Neutrophil (primary cell): ENCODE measurements around the gene KCNG4.

Experiments used
- H3K27ac ChIP-seq: fragments of 200-600 bp; sonication (generic); 2 replicates; pipeline ENCODE4 v1.5.1; 2016; ENCODE audit warnings: mild to moderate bottlenecking, moderate library complexity
- H3K27me3 ChIP-seq: fragments of 200-600 bp; sonication (generic); 2 replicates; pipeline ENCODE4 v1.6.0; 2016; ENCODE audit warnings: mild to moderate bottlenecking
- H3K36me3 ChIP-seq: fragments of 200-600 bp; sonication (generic); 2 replicates; pipeline ENCODE4 v1.5.1; 2017
- H3K4me1 ChIP-seq, 2 experiments: fragments of 200-600 bp in 1 of 2; sonication (generic) in 1 of 2; 1 replicate in 1 of 2; 2 replicates in 1 of 2; pipeline versions ENCODE4 v1.5.1 to v1.6.1; 2013 to 2016; ENCODE audit warnings: low read depth in 1 of 2, low read length in 1 of 2, mild to moderate bottlenecking in 1 of 2, moderate library complexity in 1 of 2; ENCODE audit not compliant: control insufficient read depth in 1 of 2, insufficient read depth in 1 of 2
- H3K4me3 ChIP-seq, 2 experiments: fragments of 200-600 bp in 1 of 2; sonication (generic) in 1 of 2; 1 replicate in 1 of 2; 2 replicates in 1 of 2; pipeline ENCODE4 v1.5.1; 2013 to 2016; ENCODE audit warnings: low read depth in 1 of 2, low read length in 1 of 2, mild to moderate bottlenecking in 1 of 2, moderate library complexity in 1 of 2
- H3K9me3 ChIP-seq: fragments of 200-600 bp; sonication (generic); 2 replicates; pipeline ENCODE4 v1.5.1; 2016
- TF ChIP-seq, protein P1 (sequence below): fragments of 200-600 bp; sonication (generic); IDR thresholded peaks from 2 replicates; pipeline ENCODE4 v1.5.1; 2016; ENCODE audit warnings: antibody characterized with exemption

The KCNG4 gene

DNA sequence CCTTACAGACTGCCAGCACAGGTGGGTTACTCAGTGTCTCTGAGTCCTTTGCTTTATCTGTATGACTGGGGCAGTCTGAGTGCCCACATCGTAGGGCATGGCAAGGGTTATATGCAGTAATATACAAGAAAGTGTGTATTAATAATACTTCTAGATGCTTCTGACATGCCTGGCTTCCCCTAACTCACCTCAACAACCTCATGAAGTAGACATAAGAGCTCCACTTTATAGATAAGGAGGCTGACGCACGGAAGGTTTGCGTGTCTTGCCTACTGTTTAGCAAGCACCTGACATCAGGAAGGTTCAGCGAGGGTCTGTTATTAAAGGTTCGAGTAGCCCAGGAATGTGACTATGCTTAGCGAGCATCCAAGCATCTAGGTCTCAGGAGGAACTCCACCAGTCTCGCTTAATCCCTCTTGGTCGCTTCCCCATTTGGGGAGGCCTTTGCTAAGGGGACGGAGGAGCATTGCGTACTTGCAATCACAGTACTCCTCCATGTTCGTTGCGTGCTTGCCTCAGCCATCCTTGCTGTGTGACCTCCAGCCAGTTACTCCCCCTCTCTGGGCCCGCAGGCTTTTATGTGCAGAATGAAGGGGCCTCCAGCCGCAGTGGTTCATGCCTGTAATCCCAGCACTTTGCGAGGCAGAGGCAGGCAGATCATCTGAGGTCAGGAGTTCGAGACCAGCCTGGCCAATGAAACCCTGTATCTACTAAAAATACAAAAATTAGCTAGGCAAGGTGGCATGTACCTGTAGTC lies 1.6 kb downstream of the KCNG4 start:
- H3K4me1 ChIP-seq, result peaks cover 0 to 5% of the 10 kb centered on the region in 2 experiments
- no peak overlapping the region for H3K27ac ChIP-seq
- H3K36me3 ChIP-seq, result no peaks in the 10 kb centered on the region
- TF ChIP-seq, protein P1, sequence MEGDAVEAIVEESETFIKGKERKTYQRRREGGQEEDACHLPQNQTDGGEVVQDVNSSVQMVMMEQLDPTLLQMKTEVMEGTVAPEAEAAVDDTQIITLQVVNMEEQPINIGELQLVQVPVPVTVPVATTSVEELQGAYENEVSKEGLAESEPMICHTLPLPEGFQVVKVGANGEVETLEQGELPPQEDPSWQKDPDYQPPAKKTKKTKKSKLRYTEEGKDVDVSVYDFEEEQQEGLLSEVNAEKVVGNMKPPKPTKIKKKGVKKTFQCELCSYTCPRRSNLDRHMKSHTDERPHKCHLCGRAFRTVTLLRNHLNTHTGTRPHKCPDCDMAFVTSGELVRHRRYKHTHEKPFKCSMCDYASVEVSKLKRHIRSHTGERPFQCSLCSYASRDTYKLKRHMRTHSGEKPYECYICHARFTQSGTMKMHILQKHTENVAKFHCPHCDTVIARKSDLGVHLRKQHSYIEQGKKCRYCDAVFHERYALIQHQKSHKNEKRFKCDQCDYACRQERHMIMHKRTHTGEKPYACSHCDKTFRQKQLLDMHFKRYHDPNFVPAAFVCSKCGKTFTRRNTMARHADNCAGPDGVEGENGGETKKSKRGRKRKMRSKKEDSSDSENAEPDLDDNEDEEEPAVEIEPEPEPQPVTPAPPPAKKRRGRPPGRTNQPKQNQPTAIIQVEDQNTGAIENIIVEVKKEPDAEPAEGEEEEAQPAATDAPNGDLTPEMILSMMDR, result no peak
- peaks cover 30% of the 10 kb centered on the region for H3K27me3 ChIP-seq
- H3K4me3 ChIP-seq, result no peak overlapping the region
- H3K9me3 ChIP-seq, result no peaks in the 10 kb centered on the region

DNA sequence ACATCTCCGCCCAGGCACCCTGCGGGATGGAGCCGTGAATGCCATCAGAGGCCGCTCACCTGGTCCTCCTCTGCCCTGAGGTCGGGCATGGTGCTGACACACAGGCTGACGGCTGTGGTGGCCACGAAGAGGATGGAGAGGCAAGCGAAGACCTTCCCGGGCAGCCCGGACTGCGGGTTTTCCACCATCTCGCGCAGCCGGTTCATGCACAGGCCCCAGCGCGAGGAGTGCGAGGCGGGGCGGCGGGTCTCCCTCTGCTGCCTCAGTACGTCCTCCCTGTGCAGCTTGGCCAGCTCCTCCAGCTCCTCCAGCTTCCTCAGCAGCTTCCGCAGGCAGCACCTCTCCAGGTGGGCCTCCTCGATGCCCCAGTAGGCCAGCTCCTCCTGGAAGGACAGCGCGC lies 3.1 kb downstream of the KCNG4 start:
- Histone ChIP-seq H3K36me3 (no peaks in the 10 kb centered on the region), H3K4me3 (no peak overlapping the region), H3K27ac (no peak overlapping the region), H3K4me1 (peaks cover 0 to 5% of the 10 kb centered on the region in 2 experiments), H3K9me3 (no peaks in the 10 kb centered on the region), H3K27me3 (peaks cover 37% of the 10 kb centered on the region)
- TF ChIP-seq, protein P1, result no peak

DNA sequence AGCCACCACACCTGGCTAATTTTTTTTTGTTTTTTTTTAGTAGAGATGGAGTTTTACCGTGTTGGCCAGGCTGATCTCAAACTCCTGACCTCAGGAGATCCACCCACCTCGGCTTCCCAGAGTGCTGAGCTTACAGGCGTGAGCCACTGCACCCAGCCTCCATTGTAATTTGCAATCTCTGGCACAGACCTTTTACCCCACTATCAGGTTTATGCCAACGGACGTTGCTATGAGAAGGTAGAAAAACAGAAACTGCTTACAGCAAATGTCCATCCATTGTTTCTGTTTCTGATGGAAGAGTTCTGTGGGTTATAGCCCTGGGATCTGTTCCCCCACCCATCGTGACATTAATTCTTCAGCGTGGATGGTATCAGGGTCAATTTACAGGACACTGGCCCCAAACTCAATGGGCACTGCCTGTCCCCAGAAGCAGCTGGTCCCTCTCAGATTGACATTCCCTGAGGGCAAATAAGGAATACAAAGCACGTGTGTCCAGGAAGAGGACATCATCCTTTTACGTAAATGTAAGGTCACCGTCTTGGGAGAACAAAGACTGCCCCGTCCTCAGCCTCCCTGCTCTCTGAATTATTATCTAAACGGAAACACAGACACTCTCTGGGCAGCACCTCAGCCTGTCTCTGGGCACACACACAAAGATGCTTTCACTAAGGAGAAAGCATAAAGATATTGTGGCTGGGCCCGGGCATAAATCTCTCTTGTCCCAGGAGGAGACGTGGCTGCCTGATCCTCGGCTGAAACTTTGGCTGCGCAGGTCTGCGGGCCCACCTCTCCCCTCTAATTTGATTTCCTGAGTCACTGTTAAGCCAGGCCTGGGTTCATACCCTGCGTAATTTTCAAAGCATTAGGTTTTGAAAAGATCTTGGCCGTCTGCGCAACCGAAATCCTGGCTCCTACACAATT lies 5.2 kb downstream of the KCNG4 start:
- H3K4me1 ChIP-seq, result peaks cover 0 to 5% of the 10 kb centered on the region in 2 experiments
- TF ChIP-seq, protein P1, result no peak
- no peak overlapping the region for H3K27ac ChIP-seq
- no peaks in the 10 kb centered on the region for H3K36me3 ChIP-seq
- no peaks in the 10 kb centered on the region for H3K9me3 ChIP-seq
- peaks cover 31% of the 10 kb centered on the region for H3K27me3 ChIP-seq
- no peak overlapping the region for H3K4me3 ChIP-seq

DNA sequence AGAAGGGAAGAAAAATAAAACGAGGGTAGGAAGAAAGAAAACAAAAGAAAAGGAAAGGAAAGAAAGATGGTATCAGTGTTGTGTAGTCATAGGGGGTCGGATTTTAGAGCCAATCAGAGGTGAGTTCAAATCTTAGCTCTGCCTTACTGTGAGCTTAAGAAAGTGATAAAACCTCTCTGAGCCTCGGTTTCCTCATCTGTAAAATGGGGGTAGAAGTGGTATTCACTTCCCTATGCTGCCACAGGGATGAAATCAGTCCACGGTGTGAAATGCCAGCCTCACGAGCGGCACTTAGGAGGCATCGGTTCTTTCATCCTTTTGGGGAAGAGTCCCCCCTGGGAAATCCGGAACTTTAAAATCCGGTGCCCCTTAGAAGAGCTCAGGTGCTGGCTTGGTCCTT lies 6.1 kb downstream of the KCNG4 start:
- Histone ChIP-seq H3K4me1 (no peaks in the 10 kb centered on the region), H3K4me3 (no peak overlapping the region), H3K27ac (no peak overlapping the region), H3K9me3 (no peaks in the 10 kb centered on the region), H3K27me3 (peaks cover 31% of the 10 kb centered on the region), H3K36me3 (no peaks in the 10 kb centered on the region)
- TF ChIP-seq, protein P1, result no peak

DNA sequence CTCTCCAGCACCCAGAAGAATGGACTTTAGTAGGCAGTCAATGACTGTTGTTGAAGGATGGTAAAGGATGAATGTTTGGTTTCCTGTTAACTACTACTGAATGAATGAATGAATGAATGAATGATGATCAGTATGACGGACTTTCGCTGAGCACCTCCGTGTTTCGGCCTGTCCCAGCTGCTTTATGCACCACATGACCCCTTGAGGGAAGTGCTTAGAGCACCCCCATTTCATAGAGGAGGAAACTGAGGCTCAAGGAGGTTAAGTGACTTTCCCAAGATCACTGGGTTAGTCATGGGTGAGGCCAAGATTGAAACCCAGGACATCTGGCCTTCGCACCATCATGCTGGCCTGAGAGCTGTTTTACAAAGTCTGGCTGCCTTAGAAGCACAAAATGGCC lies 6.8 kb downstream of the KCNG4 start:
- TF ChIP-seq, protein P1, result no peak
- H3K4me1 ChIP-seq, result no peaks in the 10 kb centered on the region
- H3K4me3 ChIP-seq, result no peak overlapping the region
- no peak overlapping the region for H3K27ac ChIP-seq
- H3K9me3 ChIP-seq, result no peaks in the 10 kb centered on the region
- H3K36me3 ChIP-seq, result no peaks in the 10 kb centered on the region
- peaks cover 39% of the 10 kb centered on the region for H3K27me3 ChIP-seq
